GM19240 (cell line): Measurements from ENCODE around the gene SLC4A4.

Source experiments
- DNase-seq: peaks from one replicate; pipeline ENCODE4 v3.0.0; 2011; ENCODE audit warnings: low spot score; ENCODE audit not compliant: insufficient read length

The SLC4A4 gene

DNA sequence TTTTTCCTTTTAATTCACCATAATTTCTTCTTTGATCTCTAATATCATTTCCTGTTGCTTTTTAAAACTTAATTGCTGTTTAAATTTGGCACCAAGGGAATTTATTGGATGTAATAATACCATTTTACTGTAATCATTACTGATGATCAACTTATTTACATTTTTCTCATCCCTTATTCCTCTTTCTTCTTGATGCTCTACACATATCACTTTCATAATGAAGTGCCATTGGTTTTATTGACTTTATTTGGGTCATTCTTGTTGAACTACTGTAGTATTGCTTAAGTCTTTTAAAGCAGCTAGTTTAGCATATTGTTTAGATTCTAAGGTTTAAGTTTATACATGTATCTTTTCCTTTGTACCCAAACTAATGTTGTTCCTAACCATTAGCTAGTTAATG, 130.7 kb downstream of the SLC4A4 start:
- no peak for DNase-seq

- DNase-seq: no peak
Observed at GRCh38 chr4:71470524-71470923, 131.7 kb downstream of the SLC4A4 start.

DNA sequence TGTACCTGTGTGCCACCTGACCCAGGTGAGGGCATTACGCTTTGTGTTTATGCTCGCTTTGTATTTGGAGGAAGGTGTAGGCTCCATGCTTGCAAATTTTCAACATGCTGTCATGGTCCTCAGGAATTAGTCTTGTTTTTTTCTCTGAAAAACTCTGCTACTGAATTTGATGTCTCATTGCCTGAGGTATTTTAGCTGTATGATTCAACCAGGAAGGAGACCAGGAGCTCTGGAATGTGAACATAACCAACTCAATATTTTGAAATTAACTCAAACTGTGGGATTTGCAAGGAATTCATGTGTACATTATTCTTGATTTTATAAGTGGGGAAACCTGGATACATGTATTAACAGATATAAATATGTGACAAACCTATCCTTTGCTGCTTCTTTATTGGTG, 134.1 kb downstream of the SLC4A4 start:
- no peak for DNase-seq

GRCh38 chr4:71473541-71474240, 134.9 kb downstream of the SLC4A4 start:
- no peak for DNase-seq

GRCh38 chr4:71474731-71475130, 135.9 kb downstream of the SLC4A4 start:
- no peak for DNase-seq

- no peak for DNase-seq
Observed at GRCh38 chr4:71476240-71476639, 137.4 kb downstream of the SLC4A4 start.

DNA sequence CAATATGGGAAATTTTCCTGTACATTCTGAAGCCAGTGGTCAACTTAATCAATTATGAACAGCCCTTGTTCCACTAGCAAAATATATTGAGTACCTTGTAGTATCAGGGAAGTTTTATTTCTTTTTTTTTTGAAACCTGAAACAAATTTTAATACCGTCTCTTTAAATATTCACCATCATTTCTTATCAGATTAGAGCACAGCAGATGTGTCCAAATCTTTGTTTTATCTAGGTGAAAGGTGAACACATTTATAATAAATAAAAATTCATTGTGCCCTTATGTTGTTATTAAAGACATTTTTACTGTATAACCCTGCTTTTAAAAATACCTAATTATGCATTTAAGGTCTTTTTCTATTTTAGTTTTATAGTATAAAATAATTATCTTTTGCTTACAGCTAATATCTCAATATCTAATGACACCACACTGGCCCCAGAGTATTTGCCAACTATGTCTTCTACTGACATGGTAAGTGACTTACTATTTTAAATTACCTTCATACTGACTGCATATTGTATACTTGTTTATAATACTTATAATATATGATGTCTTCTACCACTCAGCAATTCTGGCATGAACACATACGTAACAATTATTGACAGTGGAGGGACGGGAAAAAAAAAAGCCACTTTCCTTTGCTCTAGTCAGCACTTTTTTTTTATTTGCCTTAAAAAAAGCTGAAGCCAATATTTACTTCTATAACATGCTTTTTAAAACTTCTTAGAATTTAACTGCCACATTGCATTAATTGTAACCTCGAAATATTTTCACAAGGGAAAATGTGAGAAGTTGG, 147.9 kb downstream of the SLC4A4 start:
- DNase-seq: no peak

GRCh38 chr4:71487344-71487920, 148.6 kb downstream of the SLC4A4 start:
- DNase-seq: no peak

DNA sequence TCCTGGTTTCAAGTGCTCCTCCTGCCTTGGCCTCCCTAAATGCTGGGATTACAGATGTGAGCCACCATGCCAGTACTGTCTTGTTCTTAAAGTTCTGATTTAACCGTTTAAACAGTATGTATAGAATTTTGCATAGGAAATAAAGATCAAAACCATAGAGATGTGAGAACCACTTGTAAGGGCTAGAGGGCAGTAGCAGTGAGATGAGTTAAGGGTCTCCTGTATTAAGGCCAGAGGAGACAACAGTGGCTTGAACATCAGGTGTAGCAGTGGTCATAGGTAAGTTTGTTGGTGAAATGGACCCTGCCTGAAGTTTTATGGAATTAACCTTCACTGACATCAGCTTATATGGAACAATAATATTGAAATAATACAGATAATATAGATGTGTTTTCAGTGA, 155.7 kb downstream of the SLC4A4 start:
- DNase-seq: no peak

DNA sequence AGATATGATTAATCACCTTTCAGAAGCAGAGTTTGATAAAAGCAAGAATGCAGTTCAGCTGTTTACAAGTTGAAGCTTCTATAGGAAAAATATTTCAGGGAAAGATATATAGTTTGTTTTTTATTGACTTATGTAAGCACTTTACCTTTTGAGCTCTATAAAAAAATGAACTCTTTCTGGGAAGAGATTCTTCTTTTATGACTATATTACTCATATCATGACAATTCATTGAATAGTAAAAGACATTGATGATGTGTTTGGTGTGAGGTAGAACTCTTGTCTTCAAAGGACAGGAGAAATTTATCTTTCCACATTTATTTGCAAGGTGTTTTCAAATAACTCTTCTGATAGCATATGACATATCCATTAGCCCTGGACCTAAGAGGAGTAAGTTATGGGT, 156.6 kb downstream of the SLC4A4 start:
- DNase-seq: no peak

- DNase-seq: no peak
Observed at GRCh38 chr4:71497078-71497477, 158.3 kb downstream of the SLC4A4 start.

GRCh38 chr4:71498002-71498401, 159.2 kb downstream of the SLC4A4 start:
- DNase-seq: no peak

GRCh38 chr4:71498625-71499024, 159.8 kb downstream of the SLC4A4 start:
- no peak for DNase-seq

DNA sequence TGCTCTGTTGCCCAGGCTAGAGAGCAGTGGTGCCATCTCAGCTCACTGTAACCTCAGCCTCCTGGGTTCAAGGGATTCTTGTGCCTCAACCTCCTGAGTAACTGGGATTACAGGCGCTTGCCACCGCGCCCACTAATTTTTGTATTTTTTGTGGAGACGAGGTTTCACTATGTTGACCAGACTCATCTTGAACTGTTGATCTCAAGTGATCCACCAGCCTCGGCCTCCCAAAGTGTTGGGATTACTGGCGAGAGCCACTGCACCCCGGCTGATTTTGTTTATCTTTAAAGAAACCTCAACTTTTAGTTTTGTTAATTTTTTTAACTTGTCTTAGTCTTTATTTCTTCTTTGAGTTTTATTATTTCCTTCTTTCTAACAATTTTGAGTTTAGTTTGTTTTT, 163.2 kb downstream of the SLC4A4 start:
- DNase-seq: no peak

GRCh38 chr4:71518283-71518989, 179.6 kb downstream of the SLC4A4 start:
- no peak for DNase-seq

DNA sequence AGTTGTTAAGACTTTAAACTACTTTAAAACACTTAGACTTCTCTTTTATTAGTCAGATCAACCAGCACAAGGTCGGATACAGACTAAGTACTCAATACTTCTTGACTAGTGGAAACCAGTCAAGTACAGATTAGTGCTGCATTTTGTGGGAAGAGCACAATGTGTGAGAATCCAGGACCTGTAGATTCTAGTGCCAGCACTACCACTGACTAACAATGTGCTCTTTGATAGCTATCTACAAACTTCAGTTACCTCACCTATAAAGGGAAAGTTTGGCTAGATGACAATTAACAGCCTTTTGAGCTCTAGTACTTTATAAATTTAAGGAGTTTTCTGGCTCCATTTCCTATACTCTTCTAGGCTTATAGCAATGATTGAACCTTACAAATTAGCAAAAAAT, 181.5 kb downstream of the SLC4A4 start:
- no peak for DNase-seq

DNA sequence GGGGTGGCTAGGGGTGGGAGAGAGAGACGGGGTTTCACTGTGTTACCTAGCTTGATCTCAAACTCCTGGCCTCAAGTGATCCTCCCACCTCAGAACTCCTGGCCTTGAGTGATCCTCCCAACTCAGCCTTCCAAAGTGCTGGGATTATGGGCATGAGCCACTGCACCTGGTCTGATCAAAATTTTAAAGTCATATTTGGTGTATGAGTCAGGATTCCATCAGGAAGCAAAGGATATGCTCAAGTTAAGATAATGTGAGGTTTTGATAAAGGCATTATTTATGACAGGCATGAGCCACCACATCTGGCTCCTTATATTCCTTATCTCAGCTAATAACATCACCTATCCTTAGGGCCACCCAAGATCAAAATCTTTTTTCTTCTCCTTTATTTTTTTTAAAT, 182.0 kb downstream of the SLC4A4 start:
- DNase-seq: no peak

DNA sequence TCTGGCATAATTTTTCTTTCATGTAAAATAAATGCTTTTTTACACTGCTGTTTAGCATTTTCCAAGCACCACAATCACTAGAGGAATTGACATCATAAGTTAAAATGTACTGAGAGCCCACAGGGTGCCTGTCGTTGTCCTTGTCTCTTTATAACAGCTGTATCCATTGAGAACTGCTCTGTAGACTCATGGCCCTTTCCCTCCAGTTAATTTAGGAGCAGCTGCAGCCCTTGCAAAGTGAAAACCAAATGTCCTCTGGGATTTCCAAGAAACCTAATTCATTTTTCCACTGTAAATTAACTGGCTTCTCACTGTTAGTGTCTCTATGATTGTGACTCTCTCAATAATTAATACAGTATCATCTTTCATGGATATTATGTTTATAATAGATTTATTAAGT, 185.9 kb downstream of the SLC4A4 start:
- DNase-seq: no peak

GRCh38 chr4:71526637-71527406, 188.0 kb downstream of the SLC4A4 start:
- no peak for DNase-seq

GRCh38 chr4:71532407-71532806, 193.6 kb downstream of the SLC4A4 start:
- no peak for DNase-seq

DNA sequence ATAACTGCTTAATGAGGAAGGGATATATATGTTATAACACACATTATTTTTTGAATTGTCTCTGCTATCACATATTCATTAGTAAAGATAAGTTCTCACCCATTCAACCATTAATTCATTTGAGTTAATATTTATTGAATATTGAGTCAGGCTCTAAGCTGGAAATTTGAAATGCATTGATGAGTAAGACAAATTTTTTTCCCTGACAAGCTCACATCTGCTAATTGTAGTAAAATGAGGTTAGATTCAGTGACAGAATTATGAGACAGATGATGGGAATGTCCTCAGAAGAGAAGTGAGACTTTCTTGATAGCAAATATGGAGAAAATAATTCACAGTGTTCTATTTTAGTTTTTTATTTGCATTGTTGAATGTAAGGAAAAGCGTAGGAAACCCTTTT, 194.3 kb downstream of the SLC4A4 start:
- no peak for DNase-seq
